Measurements from ENCODE around the gene TYMS.

The TYMS gene

DNA sequence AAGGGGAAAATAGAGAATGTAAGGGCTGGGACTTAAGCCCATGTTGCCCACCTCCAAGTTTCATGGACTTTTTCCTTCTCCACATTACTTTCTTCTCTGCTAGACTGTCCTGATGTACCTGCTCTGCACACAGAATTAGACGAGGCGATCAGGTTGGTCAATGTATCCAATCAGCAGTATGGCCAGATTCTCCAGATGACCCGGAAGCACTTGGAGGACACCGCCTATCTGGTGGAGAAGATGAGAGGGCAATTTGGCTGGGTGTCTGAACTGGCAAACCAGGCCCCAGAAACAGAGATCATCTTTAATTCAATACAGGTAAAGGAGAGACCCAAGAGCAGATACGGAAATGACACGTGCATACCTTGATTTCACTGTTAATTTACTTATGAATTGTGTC, 16.2 kb upstream of the TYMS start:
- no peak overlapping the region for H3K4me3 ChIP-seq (ENCODE audit: low read depth, low read length)
- TF ChIP-seq, protein P1, sequence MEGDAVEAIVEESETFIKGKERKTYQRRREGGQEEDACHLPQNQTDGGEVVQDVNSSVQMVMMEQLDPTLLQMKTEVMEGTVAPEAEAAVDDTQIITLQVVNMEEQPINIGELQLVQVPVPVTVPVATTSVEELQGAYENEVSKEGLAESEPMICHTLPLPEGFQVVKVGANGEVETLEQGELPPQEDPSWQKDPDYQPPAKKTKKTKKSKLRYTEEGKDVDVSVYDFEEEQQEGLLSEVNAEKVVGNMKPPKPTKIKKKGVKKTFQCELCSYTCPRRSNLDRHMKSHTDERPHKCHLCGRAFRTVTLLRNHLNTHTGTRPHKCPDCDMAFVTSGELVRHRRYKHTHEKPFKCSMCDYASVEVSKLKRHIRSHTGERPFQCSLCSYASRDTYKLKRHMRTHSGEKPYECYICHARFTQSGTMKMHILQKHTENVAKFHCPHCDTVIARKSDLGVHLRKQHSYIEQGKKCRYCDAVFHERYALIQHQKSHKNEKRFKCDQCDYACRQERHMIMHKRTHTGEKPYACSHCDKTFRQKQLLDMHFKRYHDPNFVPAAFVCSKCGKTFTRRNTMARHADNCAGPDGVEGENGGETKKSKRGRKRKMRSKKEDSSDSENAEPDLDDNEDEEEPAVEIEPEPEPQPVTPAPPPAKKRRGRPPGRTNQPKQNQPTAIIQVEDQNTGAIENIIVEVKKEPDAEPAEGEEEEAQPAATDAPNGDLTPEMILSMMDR (IDR thresholded peaks at IDR 0.05; ENCODE audit: control insufficient read depth, extremely low read depth, insufficient read depth) = no peak
- DNase-seq (ENCODE audit: low read depth) = no peak

DNA sequence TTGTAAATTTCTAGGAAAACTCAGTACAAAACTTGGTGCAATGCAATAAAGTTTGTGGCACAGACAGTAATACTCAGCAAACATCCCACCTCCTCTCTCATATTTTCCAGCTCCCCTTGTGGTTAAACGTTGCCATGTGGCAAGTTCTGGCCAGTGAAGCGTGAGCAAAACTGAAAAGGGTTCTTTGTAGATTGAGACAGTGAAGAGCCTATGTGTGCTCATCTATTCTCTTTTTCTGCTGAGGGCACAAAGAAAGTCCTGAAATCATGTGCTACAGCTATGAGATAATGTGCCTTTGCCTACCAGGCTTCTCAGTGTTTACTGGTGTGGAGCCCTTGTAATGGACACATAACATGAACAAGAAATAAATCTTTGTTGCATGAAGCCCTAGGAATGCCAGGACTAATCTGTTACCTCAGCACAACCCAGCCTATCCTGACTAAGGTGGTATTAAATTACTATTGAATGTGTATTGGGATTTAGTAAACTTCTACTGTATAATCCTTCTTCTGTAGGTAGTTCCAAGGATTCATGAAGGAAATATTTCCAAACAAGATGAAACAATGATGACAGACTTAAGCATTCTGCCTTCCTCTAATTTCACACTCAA, 13.0 kb upstream of the TYMS start:
- no peak overlapping the region for H3K4me3 ChIP-seq (ENCODE audit: low read depth, low read length)
- TF ChIP-seq, protein P1 (IDR thresholded peaks at IDR 0.05; ENCODE audit: control insufficient read depth, extremely low read depth, insufficient read depth) = 0 out of 2 replicates have a peak, but pooled peaks have one; percentile 3
- DNase-seq (ENCODE audit: low read depth) = no peak

- TF ChIP-seq, protein P1 (IDR thresholded peaks at IDR 0.05; ENCODE audit: control insufficient read depth, extremely low read depth, insufficient read depth) = no peak
- DNase-seq (ENCODE audit: low read depth) = no peak
- H3K4me3 ChIP-seq (ENCODE audit: low read depth, low read length) = no peak overlapping the region
Observed at GRCh38 chr18:647304-647703, 10.1 kb upstream of the TYMS start.

- DNase-seq (ENCODE audit: low read depth) = peak; percentile 30
- no peak overlapping the region for H3K4me3 ChIP-seq (ENCODE audit: low read depth, low read length)
Observed at GRCh38 chr18:649341-649740, 8.1 kb upstream of the TYMS start.

DNA sequence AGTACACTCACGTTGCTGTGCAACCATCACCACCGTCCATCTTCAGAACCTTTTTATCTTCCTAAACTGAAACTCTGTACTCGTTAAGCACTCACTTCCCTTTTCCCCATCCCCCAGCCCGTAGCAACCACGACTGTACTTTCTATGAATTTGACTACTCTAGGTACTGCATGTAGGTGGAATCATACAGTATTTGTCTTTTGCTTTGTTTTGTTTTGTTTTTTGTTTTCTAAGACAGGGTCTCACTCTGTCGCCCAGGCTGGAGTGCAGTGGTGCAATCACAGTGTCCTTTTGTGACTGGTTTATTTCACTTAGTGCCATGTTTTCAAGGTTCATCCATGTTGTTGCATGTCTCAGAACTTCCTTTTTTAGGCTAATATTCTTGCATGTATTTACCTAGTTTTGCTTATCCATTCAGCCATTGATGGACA, 7.0 kb upstream of the TYMS start:
- DNase-seq (ENCODE audit: low read depth) = no peak
- TF ChIP-seq, protein P1 (IDR thresholded peaks at IDR 0.05; ENCODE audit: control insufficient read depth, extremely low read depth, insufficient read depth) = no peak
- H3K4me3 ChIP-seq (ENCODE audit: low read depth, low read length) = no peak overlapping the region

More at GRCh38 chr18:649341-649740, 8.1 kb upstream of the TYMS start:
- TF ChIP-seq, protein P1 (IDR thresholded peaks at IDR 0.05; ENCODE audit: control insufficient read depth, extremely low read depth, insufficient read depth) = no peak

- no peak overlapping the region for H3K4me3 ChIP-seq (ENCODE audit: low read depth, low read length)
- TF ChIP-seq, protein P1 (IDR thresholded peaks at IDR 0.05; ENCODE audit: control insufficient read depth, extremely low read depth, insufficient read depth) = no peak
- DNase-seq (ENCODE audit: low read depth) = no peak
Observed at GRCh38 chr18:652131-652530, 5.3 kb upstream of the TYMS start.

GRCh38 chr18:653512-653911, 3.9 kb upstream of the TYMS start:
- TF ChIP-seq, protein P1 (IDR thresholded peaks at IDR 0.05; ENCODE audit: control insufficient read depth, extremely low read depth, insufficient read depth) = no peak
- DNase-seq (ENCODE audit: low read depth) = no peak
- no peak overlapping the region for H3K4me3 ChIP-seq (ENCODE audit: low read depth, low read length)

Data from LNCaP clone FGC (cell line).